ENCODE data around the gene EBF3. TPM values are rescaled to one million over a fixed set of nuclear protein-coding genes. Genes with fewer than 3 reads are reported as not detected.

The EBF3 gene
- total RNA-seq, 1 experiment from 2014 or later: 0.22 TPM

DNA sequence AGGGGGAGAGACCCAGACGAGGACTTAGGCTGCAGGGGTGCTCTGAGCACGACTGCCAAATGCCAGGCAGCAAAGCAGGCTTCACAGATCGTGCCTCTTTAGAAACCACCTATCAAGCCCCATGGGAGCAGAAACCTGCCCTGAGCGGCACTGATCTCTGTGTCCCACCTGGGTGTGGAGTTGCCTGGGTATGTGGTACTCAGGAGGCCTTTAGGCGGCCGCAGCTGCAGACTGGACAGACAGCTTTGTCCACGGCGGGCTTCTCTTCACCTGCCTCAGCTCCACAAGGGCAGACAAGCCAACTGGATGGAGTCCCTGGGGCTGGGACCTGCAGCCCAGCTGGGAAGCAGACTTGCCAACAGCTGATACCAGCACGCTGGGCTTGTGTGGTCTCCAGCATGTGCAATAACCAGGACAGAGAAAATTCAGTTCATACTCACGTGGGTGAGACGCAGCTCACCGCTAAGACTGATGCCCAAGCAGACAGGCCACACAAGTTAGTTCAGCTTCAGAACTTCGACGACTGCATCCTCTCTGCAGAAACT is 163.2 kb downstream of the EBF3 start:
- Histone ChIP-seq H3K56ac (ENCODE audit: insufficient read length, low read depth, low read length) (no peak overlapping the region), H3K9ac (ENCODE audit: extremely low read depth, insufficient read length, low read length) (no peak overlapping the region), H3K79me1 (ENCODE audit: insufficient read depth, low read depth, low read length, poor library complexity, severe bottlenecking) (no peaks in the 10 kb centered on the region), H4K20me1 (ENCODE audit: control insufficient read depth, insufficient read depth, insufficient read length) (no peaks in the 10 kb centered on the region), H2AFZ (ENCODE audit: low read length) (no peak overlapping the region), H3K27me3 (ENCODE audit: insufficient read depth, low read length) (no peaks in the 10 kb centered on the region), H3K23me2 (ENCODE audit: insufficient read length, low read depth, low read length, poor library complexity, severe bottlenecking) (no peaks in the 10 kb centered on the region), H3K23ac (ENCODE audit: insufficient read length, low read depth, low read length) (no peak overlapping the region), H3K79me2 (ENCODE audit: insufficient read depth, low read length) (no peaks in the 10 kb centered on the region), H3K14ac (ENCODE audit: insufficient read depth, low read length) (no peak overlapping the region), H3K4me2 (ENCODE audit: insufficient read depth, insufficient read length, low read length) (no peak overlapping the region), H4K8ac (replicated peaks; ENCODE audit: insufficient read length, low read depth, low read length) (no peak overlapping the region), H3K9me3 (ENCODE audit: control insufficient read depth, low read depth, low read length) (peaks cover 4% of the 10 kb centered on the region), H2AK5ac (ENCODE audit: insufficient read length, low read length) (no peak overlapping the region), H3T11ph (ENCODE audit: low read length) (no peak overlapping the region), H3K4ac (ENCODE audit: low read depth, low read length) (no peak overlapping the region), H3K4me1 (ENCODE audit: insufficient read depth, low read length) (no peaks in the 10 kb centered on the region), H2BK5ac (ENCODE audit: insufficient read length, low read length) (no peak overlapping the region), H2BK120ac (ENCODE audit: low read depth, low read length, poor library complexity, severe bottlenecking) (no peak overlapping the region), H4K5ac (ENCODE audit: insufficient read length, low read depth, low read length) (no peak overlapping the region), H2BK20ac (ENCODE audit: low read depth, low read length, poor library complexity, severe bottlenecking) (no peak overlapping the region), H3K27ac (ENCODE audit: insufficient read length, low read depth, low read length) (no peak overlapping the region), H2BK15ac (ENCODE audit: low read depth, low read length) (no peak overlapping the region), H4K91ac (ENCODE audit: insufficient read length, low read depth, low read length) (no peak overlapping the region), H2BK12ac (ENCODE audit: insufficient read length, low read depth, low read length) (no peak overlapping the region), H3K18ac (ENCODE audit: insufficient read length, low read depth, low read length) (no peak overlapping the region)
- peaks cover 5% of the 10 kb centered on the region for H3K27me3 Mint-ChIP-seq (ENCODE audit: low read depth)
- H3K4me1 Mint-ChIP-seq: no peaks in the 10 kb centered on the region
- WGBS (ENCODE audit: extremely low coverage, insufficient read length, low lambda C conversion rate): no CpG with 5 or more reads among the region's 14 CpGs
- H3K36me3 Mint-ChIP-seq (ENCODE audit: insufficient read depth in 1 of 3, low read depth in 3 of 3): peaks cover 4 to 21% (median 7%) of the 10 kb centered on the region in 3 experiments; a peak in 6 of 7 replicates
- H3K27ac Mint-ChIP-seq: peak overlapping the region in 1 of 3 experiments; percentile 27; a peak in 1 of 7 replicates
- H3K9me3 Mint-ChIP-seq: peaks cover 22 to 34% of the 10 kb centered on the region in 2 experiments
- H3K4me3 Mint-ChIP-seq: no peak overlapping the region
- no peak for TF ChIP-seq CTCF (conservative IDR thresholded peaks at IDR 0.05)
- peak; percentile 24 for DNase-seq
